BJ (cell line): ENCODE data around the gene PRRT2. TPM values are rescaled to one million over a fixed set of nuclear protein-coding genes. Genes with fewer than 3 reads are reported as not detected.
A peak's percentile ranks its signal among the peaks of the same experiment; 100 is the strongest.
"Not testable (repeated sequence)": the region's sequence is repeated elsewhere in the genome, so short reads cannot be mapped to it uniquely, and the experiment has no call there.

ENCODE experiments used
- CTCF ChIA-PET: fragments of 350-600 bp; formaldehyde crosslinking; extraction: SDS; loops from one replicate; lab custom pipeline; 2021; ENCODE audit warnings: antibody characterized with exemption, inconsistent platforms; lab: Yijun Ruan, JAX
- POLR2A ChIA-PET: fragments of 300-600 bp; sonication (Branson Sonifier 250); formaldehyde crosslinking; extraction: SDS; loops from one replicate; lab custom pipeline; 2021; ENCODE audit warnings: antibody characterized with exemption; lab: Charles Lee
- DNase-seq: peaks from one replicate; pipeline ENCODE4 v3.0.0-alpha.2; 2011; ENCODE audit warnings: low read depth
- H3K27me3 ChIP-seq: 2 replicates; pipeline ENCODE4 v1.6.0; 2011; ENCODE audit warnings: low read length; ENCODE audit not compliant: control insufficient read depth, insufficient read depth
- H3K36me3 ChIP-seq: 2 replicates; pipeline ENCODE4 v1.5.1; 2011; ENCODE audit warnings: low read length; ENCODE audit not compliant: control insufficient read depth, insufficient read depth
- H3K4me3 ChIP-seq: 2 replicates; pipeline ENCODE4 v1.5.1; 2011; ENCODE audit warnings: low read depth, mild to moderate bottlenecking, control low read depth, low read length
- polyA plus RNA-seq: library from polyadenylated mRNA; depleted of rRNA; stranded (reverse); fragments of >200 nt; gene quantifications from 2 replicates; pipeline ENCODE4 v1.2.3, GENCODE V29; 2011
- TF ChIP-seq, protein P1 (sequence below): IDR thresholded peaks from 2 replicates; pipeline ENCODE4 v1.5.1; 2011; ENCODE audit warnings: low read depth, mild to moderate bottlenecking, control low read depth, inconsistent platforms, low read length, moderate library complexity; ENCODE audit not compliant: insufficient read depth

PRRT2 gene
- polyA plus RNA-seq, 1 experiment: 7.6 TPM

DNA sequence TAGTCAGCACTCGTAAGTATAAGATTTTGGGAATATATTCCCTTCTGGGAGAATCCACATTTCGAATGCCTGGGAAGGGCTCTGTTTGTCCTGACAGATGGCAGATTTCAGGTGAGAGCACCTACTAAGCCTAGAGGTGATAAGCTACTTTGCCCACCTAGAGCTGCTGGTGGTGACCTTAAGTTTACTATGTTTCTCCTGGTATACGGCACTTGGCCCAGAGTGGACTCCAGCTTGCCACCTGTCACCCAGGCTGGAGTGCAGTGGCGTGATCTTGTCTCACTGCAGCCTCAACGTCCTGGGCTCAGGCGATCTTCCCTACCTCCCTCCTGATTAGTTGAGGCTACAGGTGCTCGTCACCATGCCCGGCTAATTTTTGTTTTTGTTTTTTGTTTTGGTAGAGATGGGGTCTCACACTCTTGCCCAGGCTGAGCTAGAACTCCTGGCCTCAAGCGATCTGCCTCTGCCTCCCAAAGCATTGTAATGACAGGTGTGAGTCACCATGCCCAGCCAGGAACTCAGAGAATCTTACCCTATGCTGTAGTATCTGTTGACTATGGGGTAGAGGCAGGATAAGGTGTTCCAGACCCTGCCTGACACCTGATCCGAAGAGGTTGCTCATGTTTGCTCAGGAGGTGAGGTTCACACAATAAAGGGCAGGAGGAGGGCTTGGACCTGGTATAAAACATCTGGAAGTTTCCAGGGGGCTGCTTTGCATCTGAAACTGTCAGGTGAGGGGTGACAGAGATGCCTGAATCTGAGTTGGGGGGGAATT is 34.2 kb upstream of the PRRT2 start, which contains the start of gene ZG16:
Gene ZG16, plus strand, starts transcription at position 681 of the 775 bp plus-strand sequence. CDS start 1,011 bp downstream, outside the sequence.
- ChIA-PET CTCF (interaction anchor here (0.7 to 1.7 kb wide), 2 partner anchors 10 to 12 kb away, joined by 3 to 5 read pairs; partner anchors contain the start of gene KIF22), POLR2A (no interaction called here)
- DNase-seq: no peak
- TF ChIP-seq, protein P1, sequence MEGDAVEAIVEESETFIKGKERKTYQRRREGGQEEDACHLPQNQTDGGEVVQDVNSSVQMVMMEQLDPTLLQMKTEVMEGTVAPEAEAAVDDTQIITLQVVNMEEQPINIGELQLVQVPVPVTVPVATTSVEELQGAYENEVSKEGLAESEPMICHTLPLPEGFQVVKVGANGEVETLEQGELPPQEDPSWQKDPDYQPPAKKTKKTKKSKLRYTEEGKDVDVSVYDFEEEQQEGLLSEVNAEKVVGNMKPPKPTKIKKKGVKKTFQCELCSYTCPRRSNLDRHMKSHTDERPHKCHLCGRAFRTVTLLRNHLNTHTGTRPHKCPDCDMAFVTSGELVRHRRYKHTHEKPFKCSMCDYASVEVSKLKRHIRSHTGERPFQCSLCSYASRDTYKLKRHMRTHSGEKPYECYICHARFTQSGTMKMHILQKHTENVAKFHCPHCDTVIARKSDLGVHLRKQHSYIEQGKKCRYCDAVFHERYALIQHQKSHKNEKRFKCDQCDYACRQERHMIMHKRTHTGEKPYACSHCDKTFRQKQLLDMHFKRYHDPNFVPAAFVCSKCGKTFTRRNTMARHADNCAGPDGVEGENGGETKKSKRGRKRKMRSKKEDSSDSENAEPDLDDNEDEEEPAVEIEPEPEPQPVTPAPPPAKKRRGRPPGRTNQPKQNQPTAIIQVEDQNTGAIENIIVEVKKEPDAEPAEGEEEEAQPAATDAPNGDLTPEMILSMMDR: no peak
- no peak within 1 kb of the TSS for H3K4me3 ChIP-seq
- H3K27me3 ChIP-seq: peaks cover 6% of the 10 kb centered on the region
- H3K36me3 ChIP-seq: no peaks in the 10 kb centered on the region

DNA sequence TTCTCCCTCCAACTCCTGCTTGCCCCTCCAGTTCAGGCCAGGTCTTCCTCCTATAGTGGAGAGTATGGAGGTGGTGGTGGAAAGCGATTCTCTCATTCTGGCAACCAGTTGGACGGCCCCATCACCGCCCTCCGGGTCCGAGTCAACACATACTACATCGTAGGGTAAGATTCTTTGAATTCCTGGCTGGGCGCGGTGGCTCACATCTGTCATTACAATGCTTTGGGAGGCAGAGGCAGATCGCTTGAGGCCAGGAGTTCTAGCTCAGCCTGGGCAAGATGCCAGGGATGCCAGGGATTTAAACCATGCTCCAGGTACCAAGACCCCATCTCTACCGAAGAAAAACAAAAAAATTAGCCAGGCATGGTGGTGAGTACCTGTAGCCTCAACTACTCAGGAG is 32.5 kb upstream of the PRRT2 start:
- POLR2A ChIA-PET: no interaction called here
- CTCF ChIA-PET: interaction anchor here (1.0 kb wide), 1 partner anchor 11 kb away, joined by 4 read pairs; the partner anchor contains the start of gene KIF22

DNA sequence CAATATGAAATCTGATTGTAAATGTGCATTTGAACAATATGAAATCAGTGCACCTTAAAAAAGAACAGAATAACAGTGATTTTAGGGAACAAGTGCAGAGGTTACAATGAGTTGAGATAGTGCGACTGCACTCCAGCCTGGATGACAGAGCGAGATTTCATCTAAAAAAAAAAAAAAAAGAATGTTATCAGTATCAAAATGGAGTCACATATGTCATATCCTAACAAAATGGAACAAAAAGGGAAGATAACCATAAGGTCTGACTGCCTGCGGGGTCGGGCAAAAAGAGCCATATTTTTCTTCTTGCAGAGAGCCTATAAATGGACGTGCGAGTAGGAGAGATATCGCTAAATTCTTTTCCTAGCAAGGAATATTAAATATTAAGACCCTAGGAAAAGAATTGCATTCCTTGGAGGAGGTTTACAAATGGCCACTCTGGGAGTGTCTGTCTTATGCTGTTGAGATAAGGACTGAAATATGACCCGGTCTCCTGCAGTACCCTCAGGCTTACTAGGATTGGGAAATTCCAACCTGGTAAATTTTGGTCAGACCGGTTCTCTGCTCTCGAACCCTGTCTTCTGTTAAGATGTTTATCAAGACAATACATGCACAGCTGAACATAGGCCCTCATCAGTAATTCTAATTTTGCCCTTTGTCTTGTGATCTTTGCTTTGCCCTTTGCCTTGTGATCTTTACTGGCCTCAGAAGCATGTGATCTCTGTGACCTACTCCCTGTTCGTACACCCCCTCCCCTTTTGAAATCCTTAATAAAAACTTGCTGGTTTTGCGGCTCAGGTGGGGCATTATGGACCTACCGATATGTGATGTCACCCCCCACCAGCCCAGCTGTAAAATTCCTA is 28.7 kb upstream of the PRRT2 start:
- H3K36me3 ChIP-seq, H3K4me3 ChIP-seq, H3K27me3 ChIP-seq, DNase-seq: not testable (repeated sequence)
- POLR2A ChIA-PET: interaction anchor here (0.5 kb wide), 1 partner anchor 41 kb away, joined by 15 read pairs; no protein-coding TSS in a partner anchor
- CTCF ChIA-PET: interaction anchor here (1.5 to 4.2 kb wide), 2 partner anchors 13 to 20 kb away, joined by 4 to 22 read pairs; no protein-coding TSS in a partner anchor

More for the DNA sequence above, 32.5 kb upstream of the PRRT2 start:
- H3K36me3 ChIP-seq: no peaks in the 10 kb centered on the region
- no peak overlapping the region for H3K4me3 ChIP-seq
- no peak for DNase-seq
- TF ChIP-seq, protein P1: no peak
- peaks cover 6% of the 10 kb centered on the region for H3K27me3 ChIP-seq

DNA sequence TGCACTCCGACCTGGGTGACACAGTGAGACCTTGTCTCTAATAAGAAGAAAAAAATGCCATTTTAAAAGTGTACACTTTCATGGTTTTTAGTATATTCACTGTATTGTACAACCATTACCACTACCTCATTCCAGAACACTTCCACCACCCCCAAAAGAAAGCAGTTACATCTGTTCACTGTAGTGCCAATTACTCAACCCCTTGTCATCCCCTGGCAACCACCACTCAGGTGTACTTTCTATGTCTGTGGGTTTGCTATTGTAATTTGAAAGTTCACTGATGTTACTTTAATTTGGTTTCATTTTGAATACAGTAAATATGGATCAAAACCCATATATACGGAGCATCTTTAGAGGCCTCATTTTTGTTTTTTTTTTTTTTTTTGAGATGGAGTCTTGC is 27.8 kb upstream of the PRRT2 start:
- H3K27me3 ChIP-seq: peaks cover 4% of the 10 kb centered on the region; the same call in 1 of the 2 replicates
- CTCF ChIA-PET: interaction anchor here (0.9 to 4.2 kb wide), 10 partner anchors 8 to 239 kb away, joined by 3 to 22 read pairs (median 6); partner anchors contain the start of genes C16orf92 and MVP
- H3K4me3 ChIP-seq: no peak overlapping the region
- TF ChIP-seq, protein P1: no peak
- POLR2A ChIA-PET: interaction anchor here (0.5 kb wide), 1 partner anchor 40 kb away, joined by 15 read pairs; no protein-coding TSS in a partner anchor
- no peaks in the 10 kb centered on the region for H3K36me3 ChIP-seq
- no peak for DNase-seq

DNA sequence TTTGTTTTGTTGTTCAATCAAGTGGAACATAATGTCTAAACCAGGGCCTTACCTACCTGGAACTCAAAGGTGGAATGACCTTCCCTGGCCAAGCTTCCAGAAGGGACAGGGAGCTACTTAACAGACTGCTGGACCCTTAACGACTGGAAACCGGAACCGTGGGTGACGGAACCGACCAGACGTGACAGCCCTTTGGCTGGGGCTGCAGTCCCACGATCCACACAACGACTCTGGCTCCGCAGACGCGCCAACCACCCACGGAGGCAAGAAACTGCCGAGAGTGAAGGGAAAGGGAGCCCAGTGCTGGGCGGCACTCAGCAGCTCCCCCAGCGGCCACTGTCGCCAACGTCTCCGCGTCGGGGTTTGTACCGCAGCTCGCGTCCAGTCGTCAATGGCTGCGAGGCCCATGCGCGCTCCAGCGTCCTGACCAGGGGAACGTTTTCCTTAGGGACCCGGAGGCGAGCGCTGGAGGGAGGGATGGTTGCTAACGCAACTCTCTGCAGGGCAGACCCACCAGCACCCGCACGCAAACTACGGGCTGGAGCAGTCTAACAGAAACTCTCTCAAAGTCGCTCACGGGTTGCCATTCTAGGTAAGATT is 27.0 kb upstream of the PRRT2 start:
- no peaks in the 10 kb centered on the region for H3K36me3 ChIP-seq
- 0 out of 2 replicates have a peak overlapping the region, but pooled peaks have one; percentile 2 for H3K4me3 ChIP-seq
- ChIA-PET CTCF (interaction anchor here (0.6 to 4.2 kb wide), 16 partner anchors 8 to 238 kb away, joined by 3 to 22 read pairs (median 4); partner anchors contain the start of genes C16orf92 and MVP), POLR2A (no interaction called here)
- TF ChIP-seq, protein P1: peak; percentile 86
- DNase-seq: no peak
- peaks cover 4% of the 10 kb centered on the region; the same call in 1 of the 2 replicates for H3K27me3 ChIP-seq

DNA sequence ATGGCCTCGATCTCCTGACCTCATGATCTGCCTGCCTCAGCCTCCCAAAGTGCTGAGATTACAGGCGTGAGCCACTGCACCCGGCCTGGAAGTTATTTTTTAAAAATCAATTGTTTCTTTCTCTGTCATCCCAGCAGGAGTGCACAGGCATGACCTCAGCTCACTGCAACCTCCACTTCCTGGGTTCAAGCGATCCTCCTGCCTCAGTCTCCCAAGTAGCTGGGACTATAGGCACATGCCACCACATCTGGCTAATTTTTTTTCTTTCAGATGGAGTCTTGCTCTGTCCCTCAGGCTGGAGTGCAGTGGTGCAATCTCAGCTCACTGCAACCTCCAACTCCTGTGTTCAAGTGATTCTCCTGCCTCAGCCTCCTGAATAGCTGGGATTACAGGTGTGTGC is 24.8 kb upstream of the PRRT2 start:
- H3K4me3 ChIP-seq, DNase-seq, POLR2A ChIA-PET, H3K27me3 ChIP-seq, H3K36me3 ChIP-seq: not testable (repeated sequence)
- CTCF ChIA-PET: interaction anchor here (4.2 kb wide), 1 partner anchor 16 kb away, joined by 22 read pairs; no protein-coding TSS in a partner anchor
